Uterus (tissue), 4 donors: Measurements from ENCODE around the gene UBE2R2. TPM values are rescaled to one million over a fixed set of nuclear protein-coding genes. Genes with fewer than 3 reads are reported as not detected.

Source experiments
- DNase-seq, 2 donors: peaks; one replicate each; pipeline ENCODE4 v3.0.0-alpha.2; 2019 to 2020
- H3K27ac ChIP-seq, 2 donors: fragments of 200-600 bp; sonication (generic); 1 replicate in 1 of 2; 2 replicates in 1 of 2; pipeline ENCODE4 v1.5.1; 2016 to 2018
- H3K27me3 ChIP-seq, 2 donors: fragments of 200-600 bp; sonication (generic); one replicate each; pipeline ENCODE4 v1.5.1; 2018 to 2019; ENCODE audit warnings: control low read depth in 1 of 2
- H3K36me3 ChIP-seq, 2 donors: fragments of 200-600 bp; sonication (generic); one replicate each; pipeline ENCODE4 v1.5.1; 2019; ENCODE audit warnings: control low read depth in 1 of 2
- H3K4me1 ChIP-seq, 2 donors: fragments of 200-600 bp; sonication (generic); one replicate each; pipeline ENCODE4 v1.5.1; 2018 to 2019; ENCODE audit warnings: control low read depth in 1 of 2
- H3K4me3 ChIP-seq, 2 donors: fragments of 200-600 bp; sonication (generic); 1 replicate in 1 of 2; 2 replicates in 1 of 2; pipeline ENCODE4 v1.5.1; 2018 to 2019; ENCODE audit warnings: mild to moderate bottlenecking in 1 of 2
- H3K9me3 ChIP-seq, 2 donors: fragments of 200-600 bp; sonication (generic); one replicate each; pipeline ENCODE4 v1.5.1; 2019; ENCODE audit warnings: control low read depth in 1 of 2
- POLR2A ChIP-seq, 2 donors: fragments of 450-650 bp; IDR thresholded peaks; one replicate each; pipeline ENCODE4 v1.6.1; 2016; ENCODE audit warnings: antibody characterized with exemption in 2 of 2, mild to moderate bottlenecking in 1 of 2, moderate library complexity in 1 of 2
- intact Hi-C: fragments of 100-400 bp; cut with DNase I; formaldehyde crosslinking; loops from one replicate; pipeline ENCODE4 v1.15.1; 2023; ENCODE audit warnings: low total_unique reads
- total RNA-seq, 4 donors: library from RNA; depleted of rRNA in 3 of 4; stranded (reverse); fragments of >200 nt in 3 of 4; gene quantifications; one replicate each; pipeline versions ENCODE4 v1.1.0 to v1.2.4, GENCODE V29; 2014 to 2023
- TF ChIP-seq, protein P1 (sequence below), 4 experiments: fragments of 200-600 bp in 2 of 4; fragments of 450-650 bp in 2 of 4; sonication (generic) in 2 of 4; IDR thresholded peaks; one replicate each; pipeline ENCODE4 v1.5.1; 2016 to 2019; ENCODE audit warnings: antibody characterized with exemption in 4 of 4, mild to moderate bottlenecking in 2 of 4, moderate library complexity in 1 of 4
- donor health status: DM: yes; HTN: yes; CAD: no.

UBE2R2 gene
- total RNA-seq, 4 donors from 2014 or later: 5.4 to 46.9 (median 22.1) TPM

DNA sequence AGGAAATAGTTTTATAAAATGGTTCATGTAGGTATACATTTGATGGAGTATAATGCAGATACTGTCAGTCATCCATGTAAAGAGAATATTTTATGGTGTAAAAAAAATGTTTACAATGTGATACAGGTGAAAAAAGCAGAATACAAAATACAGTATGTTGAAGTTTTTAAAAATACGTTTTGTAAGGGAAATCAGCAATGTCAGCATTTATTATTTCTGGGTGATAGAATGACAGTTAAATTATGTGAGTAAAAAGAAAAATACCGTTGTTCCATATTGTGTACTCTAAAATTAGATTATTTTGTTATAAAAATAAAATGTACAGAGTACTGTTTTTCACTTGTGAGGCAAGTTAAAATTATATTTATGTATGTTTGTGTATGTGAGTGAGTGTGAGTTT is 69.0 kb downstream of the UBE2R2 start:
- intact Hi-C loops: no loop called here
- Histone ChIP-seq H3K27ac (no peak overlapping the region), H3K36me3 (no peaks in the 10 kb centered on the region), H3K4me3 (no peak overlapping the region), H3K27me3 (no peaks in the 10 kb centered on the region), H3K9me3 (no peaks in the 10 kb centered on the region), H3K4me1 (peaks cover 0 to 5% of the 10 kb centered on the region in 2 donors)
- DNase-seq: no peak
- TF ChIP-seq, protein P1, sequence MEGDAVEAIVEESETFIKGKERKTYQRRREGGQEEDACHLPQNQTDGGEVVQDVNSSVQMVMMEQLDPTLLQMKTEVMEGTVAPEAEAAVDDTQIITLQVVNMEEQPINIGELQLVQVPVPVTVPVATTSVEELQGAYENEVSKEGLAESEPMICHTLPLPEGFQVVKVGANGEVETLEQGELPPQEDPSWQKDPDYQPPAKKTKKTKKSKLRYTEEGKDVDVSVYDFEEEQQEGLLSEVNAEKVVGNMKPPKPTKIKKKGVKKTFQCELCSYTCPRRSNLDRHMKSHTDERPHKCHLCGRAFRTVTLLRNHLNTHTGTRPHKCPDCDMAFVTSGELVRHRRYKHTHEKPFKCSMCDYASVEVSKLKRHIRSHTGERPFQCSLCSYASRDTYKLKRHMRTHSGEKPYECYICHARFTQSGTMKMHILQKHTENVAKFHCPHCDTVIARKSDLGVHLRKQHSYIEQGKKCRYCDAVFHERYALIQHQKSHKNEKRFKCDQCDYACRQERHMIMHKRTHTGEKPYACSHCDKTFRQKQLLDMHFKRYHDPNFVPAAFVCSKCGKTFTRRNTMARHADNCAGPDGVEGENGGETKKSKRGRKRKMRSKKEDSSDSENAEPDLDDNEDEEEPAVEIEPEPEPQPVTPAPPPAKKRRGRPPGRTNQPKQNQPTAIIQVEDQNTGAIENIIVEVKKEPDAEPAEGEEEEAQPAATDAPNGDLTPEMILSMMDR (IDR thresholded peaks at IDR 0.05): no peak
- TF ChIP-seq POLR2A (IDR thresholded peaks at IDR 0.05): no peak

DNA sequence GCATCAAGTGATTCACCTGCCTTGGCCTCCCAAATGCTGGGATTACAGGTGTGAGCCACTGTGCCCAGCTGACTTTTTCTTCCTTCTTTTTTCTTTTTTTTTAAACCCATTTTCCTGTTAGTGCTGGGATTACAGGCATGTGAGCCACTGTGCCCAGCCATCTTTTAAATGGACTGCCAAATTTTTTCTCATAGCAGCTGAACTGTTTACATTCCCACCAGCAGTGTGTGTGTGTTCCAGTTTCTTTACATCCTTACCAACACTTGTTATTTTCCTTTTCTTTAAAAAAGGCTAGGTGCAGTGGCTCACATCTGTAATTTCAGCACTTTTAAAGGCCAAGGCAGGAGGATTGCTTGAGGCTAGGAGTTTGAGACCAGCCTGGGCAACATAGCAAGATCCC is 76.9 kb downstream of the UBE2R2 start:
- no peak for DNase-seq
- TF ChIP-seq, protein P1 (IDR thresholded peaks at IDR 0.05): no peak
- TF ChIP-seq POLR2A (IDR thresholded peaks at IDR 0.05): no peak

DNA sequence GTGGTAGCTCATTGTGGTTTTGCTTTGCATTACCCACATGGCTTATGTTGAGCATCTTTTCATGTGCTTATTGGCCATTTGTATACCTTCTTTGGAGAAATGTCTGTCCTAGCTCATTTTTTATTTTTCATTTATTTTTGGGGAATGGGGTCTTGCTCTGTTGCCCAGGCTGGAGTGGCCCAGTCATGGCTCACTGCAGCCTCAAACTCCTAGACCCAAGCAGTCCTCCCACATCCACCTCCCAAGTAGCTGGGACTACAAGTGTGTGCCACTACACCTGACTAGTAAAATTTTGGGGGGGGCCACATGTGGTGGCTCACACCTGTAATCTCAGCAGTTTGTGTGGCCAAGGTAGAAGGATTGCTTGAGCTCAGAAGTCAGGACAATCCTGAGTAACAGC is 77.4 kb downstream of the UBE2R2 start:
- TF ChIP-seq, protein P1 (IDR thresholded peaks at IDR 0.05): no peak
- TF ChIP-seq POLR2A (IDR thresholded peaks at IDR 0.05): no peak
- intact Hi-C loops: no loop called here
- no peak for DNase-seq

More for the DNA sequence above, 76.9 kb downstream of the UBE2R2 start:
- H3K27ac ChIP-seq: no peak overlapping the region
- H3K9me3 ChIP-seq: no peaks in the 10 kb centered on the region
- intact Hi-C loops: no loop called here
- H3K4me3 ChIP-seq: no peak overlapping the region
- H3K27me3 ChIP-seq: no peaks in the 10 kb centered on the region
- H3K4me1 ChIP-seq: no peaks in the 10 kb centered on the region
- H3K36me3 ChIP-seq: no peaks in the 10 kb centered on the region

DNA sequence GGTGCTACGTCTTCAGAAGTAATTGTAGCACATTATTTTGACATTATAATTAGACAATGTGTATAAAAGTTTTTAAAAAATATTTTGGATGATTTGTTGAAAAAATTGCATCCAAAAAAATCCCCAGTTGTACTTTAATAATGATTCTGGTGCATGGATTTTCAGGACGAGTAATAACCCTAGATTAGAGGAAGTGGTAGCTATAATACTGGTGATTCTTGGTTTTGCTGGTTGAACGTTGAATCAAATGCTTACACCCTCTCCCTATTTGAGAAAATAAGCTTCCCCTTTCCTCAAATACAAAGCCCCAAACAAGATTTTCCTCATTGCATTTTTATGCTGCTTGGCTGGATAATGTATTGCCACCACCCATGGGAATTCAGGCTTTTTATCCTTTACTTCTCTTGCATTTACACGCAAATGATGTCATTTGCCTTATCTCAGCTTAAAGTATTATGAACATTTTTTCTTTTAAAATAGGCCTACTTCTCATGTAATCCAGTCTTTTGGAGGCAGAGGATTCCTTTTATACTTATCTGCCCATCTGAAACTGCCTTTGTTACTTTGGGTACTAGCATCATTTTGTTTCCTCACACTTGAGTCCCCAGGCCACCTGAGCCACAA is 86.3 kb downstream of the UBE2R2 start:
- H3K4me1 ChIP-seq: no peaks in the 10 kb centered on the region
- no peak overlapping the region for H3K27ac ChIP-seq
- H3K36me3 ChIP-seq: no peaks in the 10 kb centered on the region
- no peaks in the 10 kb centered on the region for H3K27me3 ChIP-seq
- TF ChIP-seq, protein P1 (IDR thresholded peaks at IDR 0.05): no peak
- TF ChIP-seq POLR2A (IDR thresholded peaks at IDR 0.05): no peak
- H3K9me3 ChIP-seq: no peaks in the 10 kb centered on the region
- intact Hi-C loops: no loop called here
- no peak for DNase-seq
- no peak overlapping the region for H3K4me3 ChIP-seq

More for the DNA sequence above, 77.4 kb downstream of the UBE2R2 start:
- H3K4me3 ChIP-seq: no peak overlapping the region
- H3K36me3 ChIP-seq: no peaks in the 10 kb centered on the region
- no peaks in the 10 kb centered on the region for H3K9me3 ChIP-seq
- H3K27me3 ChIP-seq: no peaks in the 10 kb centered on the region
- no peak overlapping the region for H3K27ac ChIP-seq
- H3K4me1 ChIP-seq: no peaks in the 10 kb centered on the region

DNA sequence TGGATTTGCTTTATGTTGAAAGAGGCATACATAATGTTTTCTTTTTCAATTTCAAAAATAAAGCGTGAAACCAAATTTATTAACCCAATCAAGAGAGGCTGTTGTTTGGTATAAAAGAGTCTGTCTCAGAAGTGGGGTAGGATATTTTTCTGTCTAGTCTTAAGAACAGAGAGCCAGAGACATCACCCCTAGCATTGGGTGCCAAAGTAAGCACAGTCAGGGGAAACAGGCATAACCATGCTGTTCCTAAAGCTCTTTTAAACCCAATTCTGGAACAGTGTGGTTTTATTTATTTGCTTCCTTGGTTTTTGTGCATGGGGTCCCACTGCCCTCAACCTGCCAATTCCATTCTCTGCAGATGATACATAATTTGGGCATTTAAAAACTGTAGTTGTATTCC is 88.2 kb downstream of the UBE2R2 start:
- H3K4me3 ChIP-seq: no peak overlapping the region
- peaks cover 0 to 3% of the 10 kb centered on the region in 2 donors for H3K4me1 ChIP-seq
- no peaks in the 10 kb centered on the region for H3K27me3 ChIP-seq
- H3K36me3 ChIP-seq: no peaks in the 10 kb centered on the region
- intact Hi-C loops: no loop called here
- no peaks in the 10 kb centered on the region for H3K9me3 ChIP-seq
- TF ChIP-seq, protein P1 (IDR thresholded peaks at IDR 0.05): no peak
- no peak for TF ChIP-seq POLR2A (IDR thresholded peaks at IDR 0.05)
- DNase-seq: no peak
- no peak overlapping the region for H3K27ac ChIP-seq
